Midbrain (tissue), 1 donor: ENCODE measurements around the gene MCUB.
"Not testable (repeated sequence)": the region's sequence is repeated elsewhere in the genome, so short reads cannot be mapped to it uniquely, and the experiment has no call there.

Experiments used
- DNase-seq: peaks from one replicate; lab custom pipeline; 2025; lab: John Stamatoyannopoulos, UW

The MCUB gene

GRCh38 chr4:109578846-109579245 is 18.8 kb downstream of the MCUB start:
- DNase-seq, result no peak

- DNase-seq, result not testable (repeated sequence)
These were observed 20.0 kb downstream of the MCUB start for GRCh38 chr4:109579997-109580396.

- no peak for DNase-seq
These were observed 28.1 kb downstream of the MCUB start for GRCh38 chr4:109588176-109588575.

- DNase-seq, result no peak
These were observed 29.1 kb downstream of the MCUB start for GRCh38 chr4:109589119-109589518.

- DNase-seq, result no peak
These were observed 29.6 kb downstream of the MCUB start for GRCh38 chr4:109589605-109590004.

GRCh38 chr4:109590905-109591304 is 30.9 kb downstream of the MCUB start:
- DNase-seq, result no peak

GRCh38 chr4:109592367-109592766 is 32.3 kb downstream of the MCUB start:
- DNase-seq, result no peak

- not testable (repeated sequence) for DNase-seq
These were observed 35.1 kb downstream of the MCUB start for GRCh38 chr4:109595123-109595522.

- DNase-seq, result not testable (repeated sequence)
These were observed 36.5 kb downstream of the MCUB start for GRCh38 chr4:109596420-109597085.

GRCh38 chr4:109599046-109599652 is 39.1 kb downstream of the MCUB start:
- no peak for DNase-seq

GRCh38 chr4:109600431-109600830 is 40.4 kb downstream of the MCUB start:
- no peak for DNase-seq

GRCh38 chr4:109601336-109601735 is 41.3 kb downstream of the MCUB start:
- no peak for DNase-seq

- DNase-seq, result no peak
These were observed 47.9 kb downstream of the MCUB start for GRCh38 chr4:109607976-109608375.

- no peak for DNase-seq
These were observed 48.8 kb downstream of the MCUB start for GRCh38 chr4:109608879-109609278.

- no peak for DNase-seq
These were observed 49.4 kb downstream of the MCUB start for GRCh38 chr4:109609431-109609830.

- no peak for DNase-seq
These were observed 50.4 kb downstream of the MCUB start for GRCh38 chr4:109610489-109610888.

- no peak for DNase-seq
These were observed 51.1 kb downstream of the MCUB start for GRCh38 chr4:109611045-109611646.

GRCh38 chr4:109614015-109614414 is 54.0 kb downstream of the MCUB start:
- DNase-seq, result no peak

- no peak for DNase-seq
These were observed 54.4 kb downstream of the MCUB start for GRCh38 chr4:109614466-109614865.

- no peak for DNase-seq
These were observed 55.7 kb downstream of the MCUB start for GRCh38 chr4:109615742-109616141.

GRCh38 chr4:109616243-109616642 is 56.2 kb downstream of the MCUB start:
- no peak for DNase-seq

GRCh38 chr4:109622626-109623025 is 62.6 kb downstream of the MCUB start:
- no peak for DNase-seq

GRCh38 chr4:109624536-109624935 is 64.5 kb downstream of the MCUB start:
- no peak for DNase-seq
